Peyer's patch (tissue), 4 donors: ENCODE results near the gene ZNF718.
"Not testable (repeated sequence)": the region's sequence is repeated elsewhere in the genome, so short reads cannot be mapped to it uniquely, and the experiment has no call there.

Source experiments
- CTCF ChIP-seq, 6 experiments: fragments of 450-650 bp in 4 of 6; fragments of 200-600 bp in 2 of 6; sonication (generic) in 1 of 6; IDR thresholded peaks; one replicate each; pipeline ENCODE4 v1.5.1; 2017 to 2019; ENCODE audit warnings: antibody characterized with exemption in 6 of 6, mild to moderate bottlenecking in 3 of 6, moderate library complexity in 1 of 6
- POLR2A ChIP-seq, 2 donors: fragments of 450-650 bp; IDR thresholded peaks; one replicate each; pipeline ENCODE4 v1.5.1; 2017; ENCODE audit warnings: antibody characterized with exemption in 2 of 2, mild to moderate bottlenecking in 2 of 2, moderate library complexity in 2 of 2

- TF ChIP-seq POLR2A, CTCF (IDR thresholded peaks at IDR 0.05): not testable (repeated sequence)
Measured at GRCh38 chr4:169640-170039, 45.3 kb downstream of the ZNF718 start.
